NCI-H187 (cell line): Measurements from ENCODE around the gene SETBP1.
"Not testable (repeated sequence)": the region's sequence is repeated elsewhere in the genome, so short reads cannot be mapped to it uniquely, and the experiment has no call there.

Source experiments
- DNase-seq, 2 experiments: peaks; one replicate each; lab custom pipeline; 2025; lab: John Stamatoyannopoulos, UW

Gene SETBP1

GRCh38 chr18:44791520-44791919, 110.8 kb downstream of the SETBP1 start:
- DNase-seq = no peak

- DNase-seq = no peak
These were observed 111.9 kb downstream of the SETBP1 start for GRCh38 chr18:44792456-44793061.

GRCh38 chr18:44793194-44793593, 112.5 kb downstream of the SETBP1 start:
- DNase-seq = no peak

GRCh38 chr18:44793685-44794084, 113.0 kb downstream of the SETBP1 start:
- DNase-seq = no peak

GRCh38 chr18:44795241-44795640, 114.6 kb downstream of the SETBP1 start:
- no peak for DNase-seq

GRCh38 chr18:44796429-44797428, 116.0 kb downstream of the SETBP1 start:
- DNase-seq = no peak

GRCh38 chr18:44798433-44799048, 117.9 kb downstream of the SETBP1 start:
- DNase-seq = no peak

GRCh38 chr18:44799382-44799906, 118.8 kb downstream of the SETBP1 start:
- DNase-seq = no peak

GRCh38 chr18:44799907-44800421, 119.3 kb downstream of the SETBP1 start:
- DNase-seq = no peak

- not testable (repeated sequence) for DNase-seq
These were observed 120.1 kb downstream of the SETBP1 start for GRCh38 chr18:44800766-44801165.

- DNase-seq = no peak
These were observed 121.1 kb downstream of the SETBP1 start for GRCh38 chr18:44801781-44802180.

GRCh38 chr18:44802508-44802907, 121.8 kb downstream of the SETBP1 start:
- DNase-seq = no peak

- DNase-seq = no peak
These were observed 122.4 kb downstream of the SETBP1 start for GRCh38 chr18:44803019-44803650.

GRCh38 chr18:44804033-44804432, 123.3 kb downstream of the SETBP1 start:
- no peak for DNase-seq

- DNase-seq = no peak
These were observed 124.5 kb downstream of the SETBP1 start for GRCh38 chr18:44805176-44805575.

- DNase-seq = no peak
These were observed 125.0 kb downstream of the SETBP1 start for GRCh38 chr18:44805643-44806042.

- DNase-seq = no peak
These were observed 127.1 kb downstream of the SETBP1 start for GRCh38 chr18:44807766-44808165.

GRCh38 chr18:44811572-44812125, 131.0 kb downstream of the SETBP1 start:
- no peak for DNase-seq

- no peak for DNase-seq
These were observed 131.7 kb downstream of the SETBP1 start for GRCh38 chr18:44812426-44812825.

GRCh38 chr18:44813586-44813985, 132.9 kb downstream of the SETBP1 start:
- no peak for DNase-seq

- DNase-seq = no peak
These were observed 134.4 kb downstream of the SETBP1 start for GRCh38 chr18:44815108-44815507.
